Eye (tissue), 1 donor: ENCODE results near the gene MALL.
"Not testable (repeated sequence)": the region's sequence is repeated elsewhere in the genome, so short reads cannot be mapped to it uniquely, and the experiment has no call there.

Experiments used
- DNase-seq: peaks from one replicate; pipeline ENCODE4 v3.0.0-alpha.2; 2015

The MALL gene

DNA sequence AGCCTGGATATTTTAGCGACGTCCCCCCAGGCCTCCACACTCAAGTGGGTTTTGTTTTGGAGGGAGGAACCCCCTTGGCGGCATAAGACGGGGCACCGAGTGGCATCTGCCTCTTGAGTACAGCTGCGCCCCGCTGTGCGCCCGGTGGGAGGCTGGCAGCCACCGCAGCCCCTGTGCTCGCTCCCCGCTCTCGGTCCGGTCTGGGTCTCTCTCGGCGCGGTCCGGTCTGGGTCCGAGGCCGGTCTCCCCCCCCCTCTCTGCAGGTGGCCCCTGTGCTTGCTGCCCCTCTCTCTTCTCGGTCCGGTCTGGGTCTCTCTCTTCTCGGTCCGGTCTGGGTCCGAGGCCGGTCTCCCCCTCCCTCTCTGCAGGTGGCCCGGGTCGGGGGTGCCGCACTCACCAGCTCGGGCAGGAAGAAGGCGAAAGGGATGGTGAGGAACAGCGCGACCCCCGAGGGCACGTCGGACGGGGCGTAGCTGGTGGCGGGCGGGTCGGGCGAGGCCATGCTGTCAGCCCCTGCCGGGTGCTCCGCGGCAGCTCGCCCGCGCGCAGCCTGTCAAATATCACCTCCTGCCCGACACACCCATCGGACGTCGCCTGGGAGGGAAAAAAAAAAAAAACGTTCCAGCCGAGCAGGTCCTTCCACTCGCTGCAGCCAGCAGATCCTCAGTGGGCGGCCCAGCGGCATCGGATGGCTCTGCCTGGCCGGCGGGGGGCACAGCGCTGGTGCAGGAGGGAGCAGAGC lies at the start of gene MALL:
Gene MALL (minus strand): TSS at position 532 of the 742 bp plus-strand sequence. CDS start 30 bp downstream, at position 502.
- DNase-seq: peak; percentile 44

GRCh38 chr2:110157153-110157793 lies 41.7 kb upstream of the MALL start:
- DNase-seq: peak; percentile 58

- DNase-seq: not testable (repeated sequence)
Measured at GRCh38 chr2:110154828-110155227, 39.2 kb upstream of the MALL start.

DNA sequence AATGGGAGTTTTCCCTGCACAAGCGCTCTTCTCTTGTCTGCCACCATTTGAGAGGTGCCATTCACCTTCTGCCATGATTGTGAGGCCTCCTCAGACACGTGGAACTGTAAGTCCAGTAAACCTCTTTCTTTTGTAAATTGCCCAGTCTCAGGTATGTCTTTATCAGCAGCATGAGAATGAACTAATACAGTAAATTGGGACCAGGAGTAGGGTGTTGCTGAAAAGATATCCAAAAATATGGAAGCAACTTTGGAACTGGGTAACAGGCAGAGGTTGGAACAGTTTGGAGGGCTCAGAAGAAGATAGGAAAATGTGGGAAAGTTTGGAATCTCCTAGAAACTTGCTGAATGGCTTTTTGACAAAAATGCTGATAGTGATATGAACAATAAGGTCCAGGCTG lies 38.6 kb upstream of the MALL start:
- not testable (repeated sequence) for DNase-seq

GRCh38 chr2:110153416-110153815 lies 37.8 kb upstream of the MALL start:
- DNase-seq: no peak

- DNase-seq: no peak
Measured at GRCh38 chr2:110152943-110153342, 37.3 kb upstream of the MALL start.

DNA sequence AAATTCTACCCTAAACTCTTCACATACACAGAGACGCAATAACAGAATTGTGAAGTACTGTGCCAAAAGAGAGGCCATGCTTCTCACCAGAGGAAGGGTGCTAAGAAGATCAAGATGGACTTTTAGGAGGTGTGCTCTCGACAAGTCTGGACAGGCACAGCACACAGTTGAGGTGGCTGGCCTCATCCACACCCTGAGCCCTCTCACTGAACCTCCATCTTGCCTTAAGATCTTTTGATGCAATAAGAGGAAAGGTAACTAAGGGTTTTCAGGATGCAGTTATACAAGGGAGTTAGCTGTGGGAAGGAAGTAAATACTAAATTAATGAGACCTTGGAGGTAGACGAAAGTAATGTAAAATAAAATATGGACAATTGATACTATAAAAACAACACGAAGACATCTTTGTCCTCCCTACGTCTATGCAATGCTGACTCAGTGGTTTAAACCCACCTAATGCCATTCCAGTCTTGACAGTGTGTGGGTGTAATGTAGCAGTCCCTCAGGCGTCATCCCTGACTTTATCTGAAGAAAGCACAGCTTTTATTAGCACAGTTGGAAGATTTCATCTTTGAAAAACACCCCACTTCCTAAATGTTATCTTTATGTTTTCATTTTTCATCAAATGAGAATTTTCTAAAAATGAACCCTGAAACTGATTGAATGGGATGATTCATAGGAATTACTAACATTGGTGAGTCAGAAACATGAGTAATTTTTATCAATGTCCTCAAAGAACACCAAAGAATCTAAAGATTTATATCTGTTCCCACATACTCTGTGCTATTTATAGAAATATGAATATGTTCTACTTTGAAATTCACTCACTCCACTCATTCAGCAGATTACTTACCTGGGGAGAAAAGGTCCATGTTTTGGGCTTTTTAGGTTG lies 34.0 kb upstream of the MALL start:
- no peak for DNase-seq

- DNase-seq: no peak
Measured at GRCh38 chr2:110146945-110147332, 31.3 kb upstream of the MALL start.

GRCh38 chr2:110146183-110146944 lies 30.7 kb upstream of the MALL start:
- no peak for DNase-seq

- DNase-seq: no peak
Measured at GRCh38 chr2:110143982-110144381, 28.4 kb upstream of the MALL start.

DNA sequence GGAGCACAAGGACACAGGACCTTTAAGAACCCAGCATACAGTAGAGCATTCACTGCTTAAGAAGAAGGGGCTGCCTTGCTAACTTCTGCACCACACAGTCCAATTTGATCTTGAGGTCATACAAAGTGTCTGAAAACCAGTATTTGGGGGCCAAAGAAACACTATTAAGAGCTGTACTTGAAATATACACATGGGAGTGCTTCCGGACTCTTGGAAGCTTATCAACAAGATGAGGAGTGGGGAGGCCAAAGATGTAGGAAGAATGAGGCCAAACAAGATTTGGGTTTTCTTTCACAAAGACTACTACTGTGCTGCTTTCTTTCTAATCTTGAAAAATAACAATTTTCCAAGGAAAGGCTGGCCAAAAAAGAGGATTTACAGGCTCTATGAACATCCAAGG lies 24.8 kb upstream of the MALL start:
- no peak for DNase-seq

GRCh38 chr2:110134025-110134424 lies 18.4 kb upstream of the MALL start:
- no peak for DNase-seq

- DNase-seq: no peak
Measured at GRCh38 chr2:110131166-110131565, 15.5 kb upstream of the MALL start.

DNA sequence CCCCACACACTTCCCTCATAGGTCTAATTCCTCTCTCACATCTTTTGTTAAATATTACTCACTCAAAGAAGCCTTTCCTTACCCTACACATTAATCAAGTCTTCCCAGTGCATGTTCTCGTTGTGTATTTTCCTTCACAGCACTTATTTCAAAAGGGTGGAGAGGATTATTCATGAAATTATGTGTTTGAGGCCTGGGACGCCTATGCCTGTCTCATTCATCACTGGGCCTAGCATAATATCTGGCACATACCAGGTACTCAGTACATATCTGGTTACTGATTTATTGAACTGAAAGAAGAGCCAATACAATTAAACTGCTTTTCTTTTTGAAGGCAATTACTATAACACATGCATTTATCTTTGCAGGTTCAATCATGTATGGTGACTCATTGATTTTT lies 15.1 kb upstream of the MALL start:
- DNase-seq: no peak

DNA sequence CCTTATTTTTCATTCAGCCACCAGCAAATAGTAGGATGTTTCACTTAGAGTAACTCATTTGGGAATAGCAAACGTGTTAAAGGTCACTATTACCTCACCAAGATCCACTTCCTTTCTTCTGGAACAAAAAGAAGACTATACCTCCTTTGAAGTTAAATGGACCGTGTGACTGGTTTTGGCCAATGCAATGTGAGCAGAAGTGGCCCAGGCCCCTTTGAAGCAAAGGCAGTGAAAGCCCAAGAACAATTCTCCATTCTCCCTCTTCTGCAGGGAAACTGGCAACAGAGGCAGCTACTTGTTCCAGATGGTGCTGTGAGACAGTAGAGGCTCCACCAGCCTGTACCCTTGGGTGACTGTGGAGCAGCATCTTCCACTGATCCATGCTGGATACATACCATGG lies 11.3 kb upstream of the MALL start:
- no peak for DNase-seq

DNA sequence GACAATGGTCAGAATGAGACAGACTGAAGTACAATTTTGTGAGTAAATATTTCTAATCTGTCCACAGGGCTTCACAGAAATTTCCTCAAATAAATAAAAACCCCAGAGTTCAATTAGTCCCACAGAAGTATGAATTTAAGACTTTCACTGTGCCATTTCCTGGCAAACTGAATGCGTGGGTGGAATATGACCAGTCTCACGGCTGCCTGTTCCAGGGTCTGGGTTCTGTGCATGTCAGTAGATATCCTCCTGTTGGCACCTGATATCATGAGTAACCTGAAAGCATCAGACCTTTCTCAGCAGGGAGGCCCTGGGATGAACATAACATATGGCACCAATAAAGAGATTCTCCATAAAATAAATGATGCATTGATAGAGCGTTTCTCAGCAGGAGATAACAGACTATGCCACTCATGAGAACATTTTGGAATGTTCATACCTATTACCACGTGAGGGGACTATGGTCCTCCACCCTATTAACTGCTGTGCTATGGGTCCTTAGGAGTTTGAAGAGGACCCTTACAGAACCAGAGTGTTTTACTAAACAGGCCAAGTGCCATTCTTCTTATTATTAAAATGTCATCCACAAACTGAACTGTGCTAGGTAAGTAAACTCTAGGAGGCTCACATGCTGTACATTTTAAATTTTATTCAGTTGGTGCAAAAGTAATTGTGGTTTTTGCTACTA lies 10.6 kb upstream of the MALL start:
- no peak for DNase-seq

- peak; percentile 22 for DNase-seq
Measured at GRCh38 chr2:110124939-110125691, 9.5 kb upstream of the MALL start.

GRCh38 chr2:110124038-110124825 lies 8.6 kb upstream of the MALL start:
- DNase-seq: no peak

DNA sequence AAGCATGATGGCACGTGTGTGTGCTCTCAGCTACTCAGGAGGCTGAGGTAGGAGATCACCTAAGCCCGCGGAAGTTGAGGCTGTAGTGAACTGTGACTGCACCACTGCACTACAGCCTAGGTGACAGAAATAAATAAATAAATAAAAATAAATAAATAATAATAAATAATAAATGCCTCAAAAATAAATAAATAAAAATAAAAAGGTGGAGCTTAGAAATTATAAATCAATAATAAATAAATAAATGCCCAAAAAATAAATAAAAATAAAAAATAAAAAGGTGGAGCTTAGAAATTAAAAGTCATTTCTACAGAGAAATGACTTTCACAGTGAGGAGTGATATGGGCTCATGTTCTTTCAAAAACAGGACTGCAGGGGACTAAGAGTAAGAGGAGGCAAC lies 6.0 kb upstream of the MALL start:
- no peak for DNase-seq

- no peak for DNase-seq
Measured at GRCh38 chr2:110121052-110121334, 5.4 kb upstream of the MALL start.
